Natural killer cell (primary cell): ENCODE measurements around the gene HSPB2. TPM values are rescaled to one million over a fixed set of nuclear protein-coding genes. Genes with fewer than 3 reads are reported as not detected.
A peak's percentile ranks its signal among the peaks of the same experiment; 100 is the strongest.

ENCODE experiments used
- ATAC-seq, 3 donors: fragments of 150-1000 bp in 2 of 3; fragments of 200-7000 bp in 1 of 3; cut with Tn5 transposase; 1 replicate in 1 of 3; 2 replicates in 2 of 3; pipeline ENCODE4 v1.10.0; 2021; ENCODE audit warnings: mild to moderate bottlenecking in 2 of 3, moderate library complexity in 2 of 3
- DNase-seq, 2 donors: peaks; one replicate each; pipeline versions ENCODE4 v3.0.0 to v3.0.0-alpha.2; 2013 to 2021; ENCODE audit warnings: mixed read lengths in 1 of 2
- H3K27ac ChIP-seq: one replicate; pipeline ENCODE4 v1.5.1; 2013; ENCODE audit warnings: mild to moderate bottlenecking, low read length
- H3K27me3 ChIP-seq: one replicate; pipeline ENCODE4 v1.6.1; 2013; ENCODE audit warnings: low read length; ENCODE audit not compliant: control insufficient read depth, insufficient read depth
- H3K36me3 ChIP-seq: one replicate; pipeline ENCODE4 v1.6.1; 2013; ENCODE audit warnings: low read length; ENCODE audit not compliant: control insufficient read depth, insufficient read depth
- H3K4me1 ChIP-seq: one replicate; pipeline ENCODE4 v1.6.1; 2013; ENCODE audit warnings: low read length; ENCODE audit not compliant: control insufficient read depth, insufficient read depth
- H3K4me3 ChIP-seq: one replicate; pipeline ENCODE4 v1.5.1; 2013; ENCODE audit warnings: low read length
- H3K9me3 ChIP-seq: one replicate; pipeline ENCODE4 v1.6.1; 2013; ENCODE audit warnings: low read length; ENCODE audit not compliant: control insufficient read depth, insufficient read depth
- H3K27ac Mint-ChIP-seq, 2 donors: one replicate each; pipeline ENCODE4 v1.8.0; 2022; ENCODE audit warnings: mild to moderate bottlenecking in 2 of 2, mixed read lengths in 2 of 2, moderate library complexity in 1 of 2
- H3K27me3 Mint-ChIP-seq, 2 donors: one replicate each; pipeline ENCODE4 v1.8.0; 2022; ENCODE audit warnings: low read depth in 2 of 2, mixed read lengths in 2 of 2
- H3K36me3 Mint-ChIP-seq: one replicate; pipeline ENCODE4 v1.8.0; 2022; ENCODE audit warnings: mixed read lengths
- H3K4me1 Mint-ChIP-seq, 2 donors: one replicate each; pipeline ENCODE4 v1.8.0; 2022; ENCODE audit warnings: mixed read lengths in 2 of 2
- H3K4me3 Mint-ChIP-seq: one replicate; pipeline ENCODE4 v1.8.0; 2022; ENCODE audit warnings: mild to moderate bottlenecking, moderate library complexity, mixed read lengths
- H3K9me3 Mint-ChIP-seq, 2 donors: one replicate each; pipeline ENCODE4 v1.8.0; 2022; ENCODE audit warnings: mixed read lengths in 2 of 2
- WGBS: methylation state at CpG from one replicate; pipeline ENCODE4 v1.1.7; 2013; ENCODE audit warnings: missing lambda C conversion rate; ENCODE audit not compliant: insufficient coverage; 5-methylcytosine and 5-hydroxymethylcytosine counted together
- intact Hi-C: fragments of 100-400 bp; cut with micrococcal nuclease; formaldehyde crosslinking; loops from one replicate; pipeline ENCODE4 v1.14.2; 2022
- total RNA-seq, 4 donors: library from RNA; stranded (reverse); fragments of 120-200 nt in 1 of 4; gene quantifications; one replicate each; pipeline versions ENCODE4 v1.2.3 to v1.2.4, GENCODE V29; 2013 to 2022
- TF ChIP-seq, protein P1 (sequence below): fragments of 200-600 bp; IDR thresholded peaks from one replicate; pipeline ENCODE4 v1.8.0; 2022; ENCODE audit warnings: antibody characterized with exemption

Gene HSPB2
- total RNA-seq, 3 donors from 2014 or later (not counting 1 experiment from before 2014, with no cell fraction given), result not detected

DNA sequence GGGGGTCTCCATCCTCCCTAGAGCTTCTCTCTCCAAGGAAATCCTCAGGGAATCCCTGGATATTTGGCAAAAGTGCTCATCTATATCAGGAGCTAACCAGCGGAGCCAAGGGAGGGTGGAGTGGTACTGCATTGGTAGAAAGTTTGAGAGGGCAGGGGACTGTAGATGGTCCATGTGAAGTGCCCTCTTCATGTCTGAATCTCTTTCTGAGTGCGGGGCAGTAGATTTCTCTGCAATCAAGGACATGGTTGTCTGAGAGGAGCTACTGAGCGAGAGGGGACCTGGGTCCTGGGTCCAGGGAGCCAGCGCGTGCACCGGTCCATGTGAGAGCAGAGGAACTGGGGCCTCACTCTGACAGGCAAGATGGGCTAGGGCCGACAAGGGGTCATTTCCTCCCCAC lies 25.3 kb downstream of the HSPB2 start:
- WGBS, result 71% methylated on average over 7 of the region's 7 CpGs
- DNase-seq (no peak), ATAC-seq (no peak)
- intact Hi-C loops, result no loop called here
- Histone ChIP-seq H3K27ac (no peak overlapping the region), H3K27me3 (no peaks in the 10 kb centered on the region), H3K9me3 (no peaks in the 10 kb centered on the region), H3K4me3 (no peak overlapping the region), H3K4me1 (peaks cover 22% of the 10 kb centered on the region), H3K36me3 (no peaks in the 10 kb centered on the region)
- Mint-ChIP-seq H3K27me3 (peaks cover 3 to 7% of the 10 kb centered on the region in 2 donors), H3K4me3 (peak overlapping the region; percentile 84), H3K36me3 (no peaks in the 10 kb centered on the region), H3K9me3 (no peaks in the 10 kb centered on the region), H3K4me1 (peaks cover 31 to 34% of the 10 kb centered on the region in 2 donors), H3K27ac (no peak overlapping the region)
- TF ChIP-seq, protein P1, sequence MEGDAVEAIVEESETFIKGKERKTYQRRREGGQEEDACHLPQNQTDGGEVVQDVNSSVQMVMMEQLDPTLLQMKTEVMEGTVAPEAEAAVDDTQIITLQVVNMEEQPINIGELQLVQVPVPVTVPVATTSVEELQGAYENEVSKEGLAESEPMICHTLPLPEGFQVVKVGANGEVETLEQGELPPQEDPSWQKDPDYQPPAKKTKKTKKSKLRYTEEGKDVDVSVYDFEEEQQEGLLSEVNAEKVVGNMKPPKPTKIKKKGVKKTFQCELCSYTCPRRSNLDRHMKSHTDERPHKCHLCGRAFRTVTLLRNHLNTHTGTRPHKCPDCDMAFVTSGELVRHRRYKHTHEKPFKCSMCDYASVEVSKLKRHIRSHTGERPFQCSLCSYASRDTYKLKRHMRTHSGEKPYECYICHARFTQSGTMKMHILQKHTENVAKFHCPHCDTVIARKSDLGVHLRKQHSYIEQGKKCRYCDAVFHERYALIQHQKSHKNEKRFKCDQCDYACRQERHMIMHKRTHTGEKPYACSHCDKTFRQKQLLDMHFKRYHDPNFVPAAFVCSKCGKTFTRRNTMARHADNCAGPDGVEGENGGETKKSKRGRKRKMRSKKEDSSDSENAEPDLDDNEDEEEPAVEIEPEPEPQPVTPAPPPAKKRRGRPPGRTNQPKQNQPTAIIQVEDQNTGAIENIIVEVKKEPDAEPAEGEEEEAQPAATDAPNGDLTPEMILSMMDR, result no peak

DNA sequence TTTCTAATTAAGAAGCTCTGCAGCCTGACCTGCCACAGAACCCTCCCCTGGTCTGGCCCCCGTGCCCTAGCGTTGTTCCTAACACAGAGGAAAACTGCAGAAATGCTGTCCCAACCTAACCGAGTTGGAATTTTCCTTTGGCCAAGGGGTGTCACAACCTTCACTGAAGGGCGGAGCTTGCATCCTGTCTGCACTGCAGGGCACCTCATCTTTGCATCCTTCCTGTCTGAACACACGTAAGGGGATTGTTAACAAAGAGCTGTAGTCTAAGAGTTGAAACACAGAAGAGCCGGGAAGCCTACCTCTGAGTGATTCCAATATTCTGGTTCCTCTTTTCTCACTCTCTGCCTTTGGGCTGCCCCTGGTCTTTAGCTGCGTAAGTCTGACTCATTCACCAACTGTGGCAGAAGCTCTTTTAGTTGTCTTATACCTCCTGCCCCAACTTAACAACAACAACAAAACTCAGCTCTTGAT lies 26.2 kb downstream of the HSPB2 start:
- no peak overlapping the region for H3K4me3 ChIP-seq

DNA sequence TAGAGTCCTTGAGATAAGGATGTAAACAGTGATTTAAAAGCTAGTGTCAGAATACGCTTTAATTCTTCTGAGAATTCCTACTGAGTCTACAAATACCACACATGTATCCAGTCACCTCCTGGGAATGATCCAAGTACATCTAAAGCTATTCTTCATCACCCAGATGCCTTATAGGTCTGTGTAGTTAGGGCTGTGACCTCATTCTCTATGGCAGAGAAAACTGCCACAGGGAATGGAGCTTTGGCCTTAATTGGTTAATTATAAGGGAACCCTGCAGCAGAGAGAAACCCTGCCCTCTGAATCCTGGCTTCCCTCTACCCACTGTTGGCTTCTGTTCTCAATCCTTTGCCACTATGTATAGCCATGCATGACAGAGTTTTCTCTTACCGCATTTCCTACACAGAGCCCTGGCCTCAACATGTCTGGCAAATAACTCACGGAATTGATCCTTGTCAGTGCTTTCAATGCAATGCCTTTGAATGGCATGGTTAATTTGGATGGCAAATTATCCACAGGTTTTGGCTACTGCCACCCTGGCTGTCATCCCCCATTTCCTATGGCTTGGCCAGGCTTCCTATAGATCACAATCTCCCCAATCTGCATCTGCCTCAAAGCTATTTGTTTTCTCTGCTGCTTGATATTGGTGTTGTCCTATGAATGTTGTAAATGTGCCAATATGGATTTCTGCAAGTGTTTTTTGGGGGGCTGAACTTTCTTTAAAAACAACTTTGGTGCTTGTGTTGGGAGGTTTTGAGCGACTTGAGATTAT lies 27.5 kb downstream of the HSPB2 start:
- Histone ChIP-seq H3K36me3 (no peaks in the 10 kb centered on the region), H3K27ac (no peak overlapping the region), H3K4me1 (peaks cover 22% of the 10 kb centered on the region), H3K27me3 (no peaks in the 10 kb centered on the region), H3K9me3 (no peaks in the 10 kb centered on the region), H3K4me3 (no peak overlapping the region)
- H3K9me3 Mint-ChIP-seq, result no peaks in the 10 kb centered on the region
- ATAC-seq, result no peak
- no peak overlapping the region for H3K4me3 Mint-ChIP-seq
- 90% methylated on average over 3 of the region's 4 CpGs for WGBS
- intact Hi-C loops, result no loop called here
- peaks cover 5 to 7% of the 10 kb centered on the region in 2 donors for H3K27me3 Mint-ChIP-seq
- TF ChIP-seq, protein P1, result no peak
- peaks cover 31 to 33% of the 10 kb centered on the region in 2 donors for H3K4me1 Mint-ChIP-seq
- H3K36me3 Mint-ChIP-seq, result no peaks in the 10 kb centered on the region
- no peak for DNase-seq
- no peak overlapping the region for H3K27ac Mint-ChIP-seq

More for the DNA sequence above, 26.2 kb downstream of the HSPB2 start:
- DNase-seq (peak in 1 of 2 donors; percentile 57), ATAC-seq (peak; percentile 42 to 52 (median 48))
- H3K4me1 ChIP-seq, result peaks cover 22% of the 10 kb centered on the region
- H3K36me3 Mint-ChIP-seq, result no peaks in the 10 kb centered on the region
- H3K4me1 Mint-ChIP-seq, result peaks cover 31 to 34% of the 10 kb centered on the region in 2 donors
- no peak overlapping the region for H3K27ac ChIP-seq
- no peaks in the 10 kb centered on the region for H3K36me3 ChIP-seq
- no peaks in the 10 kb centered on the region for H3K9me3 ChIP-seq
- TF ChIP-seq, protein P1, result no peak
- intact Hi-C loops, result no loop called here
- WGBS, result 9% methylated on average over 7 of the region's 7 CpGs
- H3K9me3 Mint-ChIP-seq, result no peaks in the 10 kb centered on the region
- peaks cover 3 to 7% of the 10 kb centered on the region in 2 donors for H3K27me3 Mint-ChIP-seq
- peak overlapping the region; percentile 6 to 21 for H3K27ac Mint-ChIP-seq
- peak overlapping the region; percentile 87 for H3K4me3 Mint-ChIP-seq
- H3K27me3 ChIP-seq, result no peaks in the 10 kb centered on the region
